KMS-11 (cell line): ENCODE measurements around the gene SRRM5.

Source experiments
- H2AFZ ChIP-seq: fragments of 200-600 bp; sonication (generic); 2 replicates; pipeline ENCODE4 v1.6.1; 2016; ENCODE audit warnings: antibody characterized with exemption, mixed run types, low read depth
- H3K27ac ChIP-seq: fragments of 200-600 bp; sonication (generic); 2 replicates; pipeline ENCODE4 v1.6.1; 2016; ENCODE audit warnings: mild to moderate bottlenecking, mixed run types
- H3K27me3 ChIP-seq: fragments of 200-600 bp; sonication (generic); 2 replicates; pipeline ENCODE4 v1.6.1; 2017; ENCODE audit warnings: mild to moderate bottlenecking, low read depth, mixed run types, moderate library complexity; ENCODE audit not compliant: insufficient read depth
- H3K36me3 ChIP-seq: fragments of 200-600 bp; sonication (generic); 2 replicates; pipeline ENCODE4 v1.6.1; 2017; ENCODE audit warnings: mild to moderate bottlenecking, mixed run types; ENCODE audit not compliant: insufficient read depth
- H3K4me1 ChIP-seq: fragments of 200-600 bp; sonication (generic); 2 replicates; pipeline ENCODE4 v1.6.1; 2016; ENCODE audit warnings: mild to moderate bottlenecking, low read depth, mixed run types; ENCODE audit not compliant: poor library complexity, severe bottlenecking
- H3K4me2 ChIP-seq: fragments of 200-600 bp; sonication (generic); 2 replicates; pipeline ENCODE4 v1.7.0; 2016; ENCODE audit warnings: mild to moderate bottlenecking, mixed run types
- H3K4me3 ChIP-seq: fragments of 200-600 bp; sonication (generic); IDR thresholded peaks from 2 replicates; pipeline ENCODE4 v1.6.1; 2017; ENCODE audit warnings: low read depth, low read length, mixed read lengths; ENCODE audit not compliant: insufficient read depth
- H3K79me2 ChIP-seq: fragments of 200-600 bp; sonication (generic); 2 replicates; pipeline ENCODE4 v1.6.1; 2016; ENCODE audit warnings: low read depth, mixed run types; ENCODE audit not compliant: insufficient read depth
- H3K9ac ChIP-seq: fragments of 200-600 bp; sonication (generic); 2 replicates; pipeline ENCODE4 v1.6.1; 2016; ENCODE audit warnings: mild to moderate bottlenecking, mixed run types
- H4K20me1 ChIP-seq: fragments of 200-600 bp; sonication (generic); 2 replicates; pipeline ENCODE4 v1.6.1; 2016; ENCODE audit warnings: mild to moderate bottlenecking, mixed run types; ENCODE audit not compliant: insufficient read depth
- TF ChIP-seq, protein P1 (sequence below): fragments of 200-600 bp; sonication (generic); conservative IDR thresholded peaks from 2 replicates; pipeline ENCODE4 v1.6.1; 2017; ENCODE audit warnings: low read depth, mild to moderate bottlenecking, antibody characterized with exemption, low read length, moderate library complexity, mixed read lengths

The SRRM5 gene

DNA sequence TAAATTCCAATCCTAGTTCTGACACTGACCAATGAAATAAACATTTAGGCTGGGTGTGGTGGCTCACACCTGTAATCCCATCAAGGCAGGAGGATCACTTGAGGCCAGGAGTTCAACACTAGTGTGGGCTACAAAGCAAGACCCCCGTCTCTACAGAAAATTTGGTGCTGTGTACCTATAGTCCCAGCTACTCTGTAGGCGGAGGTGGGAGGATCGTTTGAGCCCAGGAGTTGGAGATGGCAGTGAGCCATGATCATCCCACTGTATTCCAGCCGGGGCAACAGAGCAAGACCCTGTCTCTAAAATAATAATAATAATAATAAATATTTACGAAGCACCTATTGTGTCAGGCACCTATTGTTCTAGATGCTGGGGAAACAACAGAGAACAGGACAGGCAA, 22.6 kb upstream of the SRRM5 start:
- Histone ChIP-seq H3K27ac (no peak overlapping the region), H2AFZ (no peak overlapping the region), H3K4me2 (no peak overlapping the region), H3K27me3 (no peaks in the 10 kb centered on the region), H3K79me2 (peaks cover 6% of the 10 kb centered on the region; the same call in 1 of the 2 replicates), H3K4me3 (no peak overlapping the region), H3K36me3 (no peaks in the 10 kb centered on the region), H3K9ac (no peak overlapping the region), H4K20me1 (no peaks in the 10 kb centered on the region), H3K4me1 (peaks cover 10% of the 10 kb centered on the region)
- TF ChIP-seq, protein P1, sequence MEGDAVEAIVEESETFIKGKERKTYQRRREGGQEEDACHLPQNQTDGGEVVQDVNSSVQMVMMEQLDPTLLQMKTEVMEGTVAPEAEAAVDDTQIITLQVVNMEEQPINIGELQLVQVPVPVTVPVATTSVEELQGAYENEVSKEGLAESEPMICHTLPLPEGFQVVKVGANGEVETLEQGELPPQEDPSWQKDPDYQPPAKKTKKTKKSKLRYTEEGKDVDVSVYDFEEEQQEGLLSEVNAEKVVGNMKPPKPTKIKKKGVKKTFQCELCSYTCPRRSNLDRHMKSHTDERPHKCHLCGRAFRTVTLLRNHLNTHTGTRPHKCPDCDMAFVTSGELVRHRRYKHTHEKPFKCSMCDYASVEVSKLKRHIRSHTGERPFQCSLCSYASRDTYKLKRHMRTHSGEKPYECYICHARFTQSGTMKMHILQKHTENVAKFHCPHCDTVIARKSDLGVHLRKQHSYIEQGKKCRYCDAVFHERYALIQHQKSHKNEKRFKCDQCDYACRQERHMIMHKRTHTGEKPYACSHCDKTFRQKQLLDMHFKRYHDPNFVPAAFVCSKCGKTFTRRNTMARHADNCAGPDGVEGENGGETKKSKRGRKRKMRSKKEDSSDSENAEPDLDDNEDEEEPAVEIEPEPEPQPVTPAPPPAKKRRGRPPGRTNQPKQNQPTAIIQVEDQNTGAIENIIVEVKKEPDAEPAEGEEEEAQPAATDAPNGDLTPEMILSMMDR, result no peak

DNA sequence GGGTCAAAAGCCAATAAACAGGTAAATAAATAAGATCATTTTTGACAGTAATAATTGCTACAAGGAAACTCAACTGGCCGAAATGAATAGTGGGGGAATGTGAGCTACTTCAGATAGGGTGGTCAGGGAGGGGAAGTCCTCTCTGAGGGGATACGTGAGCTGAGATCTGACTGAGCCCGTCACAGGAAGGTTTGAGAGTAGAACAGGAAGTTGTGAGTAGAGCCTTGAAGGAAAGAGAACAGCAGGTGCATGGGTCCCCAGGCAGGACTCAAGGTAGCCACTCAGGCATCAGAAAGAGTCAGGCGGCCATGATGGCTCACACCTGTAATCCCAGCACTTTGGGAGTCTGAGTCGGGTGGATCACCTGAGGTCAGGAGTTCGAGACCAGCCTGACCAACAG, 22.2 kb upstream of the SRRM5 start:
- Histone ChIP-seq H4K20me1 (no peaks in the 10 kb centered on the region), H3K9ac (no peak overlapping the region), H3K4me1 (peaks cover 11% of the 10 kb centered on the region), H2AFZ (no peak overlapping the region), H3K27ac (no peak overlapping the region), H3K36me3 (no peaks in the 10 kb centered on the region), H3K79me2 (peaks cover 10% of the 10 kb centered on the region; the same call in 1 of the 2 replicates), H3K4me2 (no peak overlapping the region), H3K27me3 (no peaks in the 10 kb centered on the region), H3K4me3 (no peak overlapping the region)
- TF ChIP-seq, protein P1, result no peak

DNA sequence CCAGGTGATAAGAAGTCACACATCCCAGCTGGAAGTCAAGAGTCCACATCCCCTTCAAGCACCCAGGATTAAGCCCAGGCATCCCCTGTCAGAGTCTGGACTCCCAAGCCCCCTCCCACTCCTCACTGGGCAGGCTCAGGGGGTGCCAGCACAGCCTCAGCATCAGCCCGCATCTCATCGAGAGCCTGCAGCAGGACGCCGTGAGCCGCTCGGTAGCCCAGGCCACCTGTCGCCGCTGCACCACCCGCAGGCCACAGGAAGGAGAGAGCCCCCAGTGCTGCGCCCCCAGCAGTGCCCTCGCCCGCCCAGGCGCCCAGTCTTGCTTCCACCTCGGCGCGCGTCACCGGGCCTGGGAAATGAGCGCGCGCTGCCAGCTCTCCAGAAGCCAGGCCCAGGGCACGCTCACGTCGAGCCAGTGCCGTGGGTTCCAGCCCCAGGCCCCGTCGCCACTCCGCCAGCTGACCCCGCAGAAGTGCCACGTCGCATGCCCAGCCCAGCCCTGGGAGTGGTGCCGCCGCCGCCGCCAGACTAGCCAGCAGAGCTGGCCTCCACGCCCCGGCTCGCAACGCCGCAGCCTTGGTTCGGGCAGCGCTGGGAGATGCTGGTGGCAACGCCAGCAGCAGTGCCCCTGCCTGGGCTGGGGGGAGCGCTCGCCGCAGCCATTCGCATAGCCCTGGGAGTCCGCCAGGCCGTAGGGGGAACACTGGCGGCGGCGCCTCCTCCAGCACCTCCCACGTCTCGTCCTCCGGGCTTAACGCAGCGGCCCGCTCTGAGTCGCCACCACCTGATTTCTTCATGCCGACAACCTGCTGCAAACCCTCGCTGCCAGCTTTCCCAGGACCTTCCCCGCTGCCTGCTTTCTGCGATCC, 19.8 kb upstream of the SRRM5 start:
- Histone ChIP-seq H3K9ac (no peak overlapping the region), H3K27ac (no peak overlapping the region), H3K36me3 (no peaks in the 10 kb centered on the region), H3K4me3 (no peak overlapping the region), H3K4me1 (peaks cover 10% of the 10 kb centered on the region), H3K79me2 (peaks cover 19% of the 10 kb centered on the region), H4K20me1 (no peaks in the 10 kb centered on the region), H2AFZ (no peak overlapping the region), H3K4me2 (no peak overlapping the region), H3K27me3 (no peaks in the 10 kb centered on the region)
- TF ChIP-seq, protein P1, result no peak

DNA sequence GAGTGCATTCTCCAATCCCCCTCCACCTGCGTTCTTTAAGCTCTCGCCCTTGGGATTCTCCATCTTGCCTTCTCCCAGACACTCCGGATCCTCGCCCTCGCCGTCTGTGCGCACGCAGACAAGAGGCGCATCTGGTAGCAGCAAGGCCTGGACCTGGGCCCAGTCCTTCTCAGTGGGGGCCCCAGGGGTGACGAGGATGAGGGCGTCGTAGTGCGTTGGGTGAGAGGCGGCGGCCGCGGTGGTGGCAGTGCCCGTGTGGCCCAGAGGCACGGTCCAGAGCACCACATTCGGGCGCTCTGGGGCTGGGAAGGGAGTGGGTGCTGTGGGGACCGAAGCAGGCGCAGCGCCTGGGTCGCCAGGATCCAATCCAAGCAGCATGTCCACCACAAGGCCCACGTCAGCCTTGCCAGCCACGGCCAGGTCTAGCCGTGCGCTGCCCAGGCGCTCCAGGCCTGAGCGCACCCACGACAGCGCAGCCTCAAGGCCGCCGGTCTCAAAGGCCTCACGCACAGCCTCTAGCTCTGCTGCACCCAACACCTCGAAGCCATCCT, 19.0 kb upstream of the SRRM5 start:
- Histone ChIP-seq H3K4me3 (no peak overlapping the region), H3K79me2 (peaks cover 26% of the 10 kb centered on the region), H4K20me1 (no peaks in the 10 kb centered on the region), H2AFZ (no peak overlapping the region), H3K36me3 (no peaks in the 10 kb centered on the region), H3K27ac (no peak overlapping the region), H3K9ac (no peak overlapping the region), H3K27me3 (no peaks in the 10 kb centered on the region), H3K4me2 (no peak overlapping the region), H3K4me1 (peaks cover 13% of the 10 kb centered on the region)
- TF ChIP-seq, protein P1, result no peak
